GM21526 (cell line): ENCODE data around the gene ABCA1.
"Not testable (repeated sequence)": the region's sequence is repeated elsewhere in the genome, so short reads cannot be mapped to it uniquely, and the experiment has no call there.

Experiments used
- ATAC-seq: cut with Tn5 transposase; IDR thresholded peaks from one replicate; pipeline ENCODE4 v1.9.1; 2021; ENCODE audit warnings: moderate library complexity; ENCODE audit not compliant: unreplicated experiment, low FRiP score

Gene ABCA1

DNA sequence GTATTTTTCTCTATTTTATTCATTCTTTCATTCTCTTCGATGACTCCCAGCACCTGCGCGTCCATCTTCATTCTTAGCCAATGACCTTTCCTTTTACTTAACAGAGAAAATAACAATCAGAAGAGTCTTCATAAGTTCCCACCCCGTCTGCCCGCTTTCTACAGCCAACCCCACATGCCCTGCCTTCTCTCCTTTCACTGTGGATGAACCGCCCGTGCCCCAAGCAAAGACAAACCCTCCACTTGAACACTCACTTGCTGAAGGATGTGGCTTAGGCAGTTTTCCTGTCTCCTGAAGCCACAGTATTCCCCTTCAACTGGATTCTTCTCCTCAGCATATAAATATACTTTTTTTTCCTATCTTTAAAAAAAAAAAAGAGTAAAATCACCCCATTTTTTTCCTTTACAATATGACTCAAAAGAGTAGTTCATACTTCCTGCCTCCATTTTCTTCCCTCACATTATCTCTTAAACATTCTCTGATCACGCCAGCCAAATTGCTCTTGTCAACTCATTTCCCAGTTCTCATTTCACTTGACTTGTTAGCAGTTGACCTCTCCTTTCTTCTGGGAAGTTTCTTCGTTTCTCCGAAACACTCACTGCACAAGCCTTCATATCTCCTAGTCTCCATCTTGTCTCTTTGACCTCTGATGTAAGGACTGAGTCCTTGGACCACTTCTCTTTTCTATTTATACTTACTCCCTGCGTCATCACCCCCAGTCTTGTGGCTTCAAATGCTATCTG is 153.0 kb downstream of the ABCA1 start:
- ATAC-seq = peak; percentile 94

DNA sequence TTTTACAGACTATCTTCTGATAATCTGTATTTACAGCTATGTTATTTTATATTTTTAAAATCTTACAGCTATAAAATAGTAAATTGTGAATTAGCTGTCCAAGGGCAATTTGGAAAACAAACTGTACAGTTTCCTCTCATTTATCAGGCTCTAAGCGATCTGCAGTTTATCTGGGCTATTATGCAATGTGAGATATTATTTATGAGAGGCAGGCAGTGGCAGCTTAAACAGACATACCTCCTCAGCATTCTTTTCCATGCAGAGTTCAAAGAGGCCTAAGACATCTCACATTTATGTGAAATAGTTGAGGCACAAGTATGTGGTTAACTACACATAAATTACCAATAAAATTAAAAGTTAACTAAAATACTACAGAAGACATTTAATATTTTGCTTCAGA is 153.8 kb downstream of the ABCA1 start:
- ATAC-seq = no peak

DNA sequence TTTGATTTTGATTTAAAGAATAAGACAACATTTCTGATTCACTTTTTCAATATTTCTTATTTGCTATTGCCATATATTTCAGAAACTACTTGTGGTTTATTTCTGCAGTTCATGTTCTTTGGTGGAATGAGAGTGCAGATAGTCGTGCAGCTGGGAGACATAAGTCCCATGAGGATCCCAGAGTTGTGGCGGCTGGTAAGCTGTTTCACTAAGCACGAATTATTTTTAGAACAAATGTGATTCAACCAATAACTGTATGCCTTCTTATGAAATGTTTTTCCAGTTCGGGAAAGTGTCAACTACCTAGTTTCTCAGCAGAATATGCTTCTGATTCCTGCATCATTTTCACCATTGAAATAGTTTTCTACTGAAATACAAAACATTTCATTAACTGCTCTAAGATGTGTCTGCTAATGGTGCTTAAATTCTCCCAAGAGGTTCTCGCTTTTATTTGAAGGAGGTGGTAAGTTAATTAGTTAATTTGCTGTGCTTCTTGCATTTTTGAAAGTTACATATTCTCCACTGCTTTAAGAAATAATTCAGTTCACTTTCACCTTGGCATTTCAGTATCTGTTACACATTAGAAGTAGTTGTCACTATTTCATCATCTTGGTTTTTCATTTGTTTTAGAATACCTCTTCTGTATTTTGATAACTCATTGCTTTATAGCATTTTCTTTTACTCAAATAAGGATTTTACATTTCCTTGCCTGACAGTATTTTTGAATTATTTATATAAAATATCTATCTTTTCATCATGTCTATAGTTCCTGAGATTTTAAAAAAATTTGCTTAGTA is 155.0 kb downstream of the ABCA1 start:
- peak; percentile 23 for ATAC-seq

DNA sequence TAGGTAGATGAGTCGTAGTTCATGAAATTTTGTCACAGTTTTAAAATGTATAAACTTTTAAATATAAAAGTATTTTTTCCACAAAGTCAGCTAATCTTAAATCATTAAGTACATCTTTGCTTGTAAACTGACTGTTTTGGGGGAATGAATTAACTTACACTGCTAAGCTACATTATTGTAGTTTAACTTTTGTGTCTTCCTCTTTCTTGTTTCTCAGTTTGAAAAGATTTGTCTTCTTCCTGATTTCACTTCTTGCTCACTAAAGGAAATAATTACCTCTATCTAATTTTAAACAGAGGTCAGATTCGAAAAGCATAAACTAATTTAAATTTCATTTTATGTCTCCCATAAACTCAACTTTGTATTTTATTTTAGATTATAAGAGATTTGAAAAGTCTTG is 158.3 kb downstream of the ABCA1 start:
- peak; percentile 44 for ATAC-seq

DNA sequence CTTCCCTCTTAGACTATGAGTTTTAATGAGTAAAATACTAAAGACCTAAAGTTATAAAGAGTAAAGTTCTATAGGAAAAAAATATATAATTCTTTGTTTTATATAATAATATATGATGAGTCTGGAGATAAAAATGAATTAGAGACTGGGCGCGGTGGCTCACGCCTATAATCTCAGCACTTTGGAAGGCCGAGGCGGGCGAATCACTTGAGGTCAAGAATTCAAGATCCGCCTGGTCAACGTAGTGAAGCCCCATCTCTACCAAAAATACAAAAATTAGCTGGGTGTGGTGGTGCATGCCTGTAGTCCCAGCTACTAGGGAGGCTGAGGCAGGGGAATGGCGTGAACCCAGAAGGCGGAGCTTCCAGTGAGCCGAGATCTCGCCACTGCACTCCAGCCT is 158.9 kb downstream of the ABCA1 start:
- not testable (repeated sequence) for ATAC-seq

DNA sequence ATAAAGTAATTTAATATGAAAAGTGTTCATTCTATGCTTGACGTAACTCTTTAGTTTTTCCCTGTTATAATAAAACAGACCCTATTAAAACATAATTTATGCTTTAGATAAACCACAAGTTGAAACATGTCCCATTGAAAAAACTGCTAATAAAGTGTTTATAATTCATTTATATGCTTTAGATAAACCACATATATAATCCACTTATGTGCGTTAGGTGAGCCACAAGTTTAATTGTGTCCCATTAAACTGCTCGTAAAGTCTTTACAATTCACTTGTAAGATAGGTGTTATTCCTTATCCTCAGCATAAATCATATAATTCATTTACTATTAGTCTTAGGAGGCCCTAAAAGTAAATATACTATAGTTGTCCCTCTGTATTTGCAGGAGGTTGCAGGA is 160.4 kb downstream of the ABCA1 start:
- ATAC-seq = no peak

DNA sequence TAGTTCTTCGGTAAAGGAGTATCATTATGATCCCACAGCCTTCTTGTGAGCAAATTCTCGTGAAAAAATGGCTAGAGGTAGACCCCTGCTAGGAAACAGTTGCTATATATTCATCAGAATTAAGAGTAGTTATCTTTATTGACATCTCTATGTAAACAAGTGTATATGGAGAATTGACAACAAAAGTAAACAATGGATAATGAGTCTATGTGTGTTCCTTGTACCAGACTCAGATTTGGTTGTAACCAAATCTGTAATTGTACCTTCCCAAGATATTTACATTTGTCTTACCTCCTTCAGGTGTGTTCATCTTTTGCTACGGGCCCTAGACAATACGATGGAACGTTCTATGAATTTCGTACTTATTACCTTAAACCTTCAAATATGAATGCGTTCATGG is 161.9 kb downstream of the ABCA1 start:
- no peak for ATAC-seq

DNA sequence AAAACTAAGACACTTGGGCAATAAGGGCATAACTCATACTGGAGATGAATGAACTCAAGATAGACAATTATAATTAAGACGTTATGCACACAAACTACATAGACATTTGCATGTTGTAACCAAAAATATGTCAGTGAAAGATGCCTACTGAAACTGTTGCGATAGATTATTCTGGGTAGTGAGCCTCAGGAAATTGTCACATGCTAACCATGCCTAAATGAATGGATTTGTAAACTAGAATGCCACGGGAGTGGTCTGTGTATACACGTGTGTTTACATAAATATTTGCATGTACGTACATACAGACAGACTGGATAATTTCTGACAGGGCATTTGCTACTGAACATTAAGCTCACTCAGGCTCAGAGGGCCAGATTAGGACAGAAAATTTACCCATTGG is 162.8 kb downstream of the ABCA1 start:
- no peak for ATAC-seq

DNA sequence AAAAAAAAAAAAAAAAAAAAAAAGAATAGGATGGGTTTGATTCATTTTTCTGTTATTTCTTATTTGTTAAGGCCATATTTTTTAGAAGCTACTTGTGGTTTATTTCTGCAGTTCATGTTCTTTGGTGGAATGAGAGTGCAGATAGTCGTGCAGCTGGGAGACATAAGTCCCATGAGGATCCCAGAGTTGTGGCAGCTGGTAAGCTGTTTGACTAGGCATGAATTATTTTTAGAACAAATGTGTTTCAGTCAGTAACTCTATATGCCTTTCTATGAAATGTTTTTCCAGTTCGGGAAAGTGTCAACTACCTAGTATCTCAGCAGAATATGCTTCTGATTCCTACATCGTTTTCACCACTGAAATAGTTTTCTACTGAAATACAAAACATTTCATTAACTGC is 169.0 kb downstream of the ABCA1 start:
- ATAC-seq = no peak

DNA sequence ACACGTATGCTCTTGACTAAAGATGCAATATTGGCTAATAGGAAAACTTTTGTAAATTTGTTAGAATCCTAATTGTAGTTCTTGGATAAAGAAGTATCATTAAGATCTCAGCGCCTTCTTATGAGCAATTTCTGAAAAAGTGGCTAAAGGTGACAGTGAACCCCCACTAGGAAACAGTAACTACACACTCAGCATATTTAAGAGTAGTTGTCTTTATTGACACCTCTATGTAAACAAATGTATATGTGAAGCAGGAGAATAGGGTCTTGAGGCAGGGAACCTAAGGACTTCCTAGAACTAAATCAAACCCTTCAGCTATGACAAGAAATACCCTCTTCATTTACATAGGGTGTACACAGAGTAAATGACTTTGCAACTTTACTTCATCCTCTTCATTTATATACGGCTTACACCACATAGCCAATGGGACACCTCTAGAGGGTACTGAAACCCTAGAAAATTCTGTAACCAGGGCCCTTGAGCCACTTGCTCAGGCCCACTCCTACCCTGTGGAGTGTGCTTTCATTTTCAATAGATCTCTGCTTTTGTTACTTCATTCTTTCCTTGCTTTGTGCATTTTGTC is 177.7 kb downstream of the ABCA1 start:
- peak; percentile 32 for ATAC-seq

DNA sequence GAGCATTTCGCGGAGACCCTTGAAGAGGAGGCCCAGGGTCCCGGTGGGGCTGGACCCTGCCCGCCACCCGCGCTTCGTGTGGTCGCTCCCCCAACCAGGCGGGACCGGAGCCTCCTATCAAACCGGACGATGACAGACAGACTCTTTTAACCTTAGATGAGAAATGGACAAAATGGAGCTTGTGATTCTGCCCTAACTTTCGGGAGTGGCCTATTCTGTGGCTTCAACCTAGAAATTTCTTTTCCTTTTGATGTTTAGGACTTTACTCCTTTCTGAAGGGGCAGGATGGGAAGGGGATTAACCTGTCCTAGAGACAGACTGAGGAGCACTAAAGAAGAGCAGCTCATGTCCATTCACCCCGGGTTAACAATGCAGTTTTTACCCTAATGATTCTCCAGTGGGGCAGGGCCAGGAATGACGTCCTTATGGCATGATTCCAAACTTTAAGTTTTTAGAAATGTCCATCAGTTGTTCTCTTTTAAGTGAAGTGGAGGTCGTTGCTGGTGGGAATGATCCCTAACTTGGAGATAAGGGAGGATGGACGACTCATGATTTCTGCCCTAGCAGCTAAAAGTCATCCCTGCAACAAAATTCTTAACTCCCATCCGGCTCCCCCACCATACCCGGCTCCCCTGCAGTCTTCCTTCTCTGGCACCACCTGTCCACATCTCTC is 179.5 kb downstream of the ABCA1 start:
- ATAC-seq = peak; percentile 3

DNA sequence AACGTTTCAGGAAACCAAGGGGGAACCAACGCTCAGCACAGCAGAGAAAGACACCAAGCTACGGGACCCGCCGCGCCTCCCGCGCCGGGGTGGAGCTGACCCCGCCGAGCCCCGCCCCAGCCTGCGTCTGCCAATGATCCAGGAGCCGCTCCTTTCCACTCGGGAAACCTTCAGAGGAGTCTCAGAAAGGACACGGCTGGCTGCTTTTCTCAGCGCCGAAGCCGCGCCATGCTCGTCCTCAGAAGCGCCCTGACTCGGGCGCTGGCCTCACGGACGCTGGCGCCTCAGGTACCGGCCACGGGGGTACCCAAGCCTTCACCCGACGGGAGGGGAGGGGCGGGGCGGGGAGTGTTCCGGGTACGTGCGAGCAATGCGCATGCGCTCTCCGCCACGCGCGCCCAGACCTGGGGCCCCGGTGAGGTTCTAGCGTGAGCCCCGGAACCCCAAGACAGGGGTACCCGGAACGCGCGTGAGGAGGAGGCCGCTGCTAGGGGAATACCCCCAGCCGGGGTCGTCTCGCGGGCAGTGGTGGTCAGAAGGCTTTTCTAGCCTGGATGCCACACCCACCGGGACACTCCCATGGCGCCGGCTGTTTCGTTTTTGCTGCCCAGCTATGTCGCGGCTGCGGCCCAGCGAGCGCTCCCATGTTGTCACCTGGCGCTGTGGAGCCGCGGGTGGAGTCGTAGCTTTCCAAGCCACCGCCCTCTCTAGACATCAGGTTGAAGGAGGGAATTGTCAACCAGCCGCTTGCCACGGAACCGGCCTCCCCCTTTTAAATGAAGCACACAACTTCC is 180.2 kb downstream of the ABCA1 start, which contains the start of gene NIPSNAP3A:
Gene NIPSNAP3A, plus strand, starts transcription at position 119 of the 794 bp plus-strand sequence. Its CDS starts 110 bp downstream, at position 229.
- ATAC-seq = peak; percentile 88

DNA sequence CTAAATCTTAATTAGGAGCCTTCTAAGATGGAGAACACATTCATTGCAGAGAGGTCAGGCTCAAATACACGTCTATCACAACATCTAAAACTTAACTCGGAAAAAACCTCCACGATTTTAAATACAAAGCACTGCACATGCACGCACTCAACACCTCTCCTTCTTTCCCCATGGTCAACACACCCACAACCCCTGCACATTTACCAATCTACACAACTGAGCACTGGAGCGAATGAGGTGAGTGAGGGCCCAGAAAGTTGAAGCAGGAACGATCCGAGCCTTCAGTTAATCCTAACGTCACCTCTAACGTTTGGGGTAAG is 180.8 kb downstream of the ABCA1 start:
- ATAC-seq = no peak

DNA sequence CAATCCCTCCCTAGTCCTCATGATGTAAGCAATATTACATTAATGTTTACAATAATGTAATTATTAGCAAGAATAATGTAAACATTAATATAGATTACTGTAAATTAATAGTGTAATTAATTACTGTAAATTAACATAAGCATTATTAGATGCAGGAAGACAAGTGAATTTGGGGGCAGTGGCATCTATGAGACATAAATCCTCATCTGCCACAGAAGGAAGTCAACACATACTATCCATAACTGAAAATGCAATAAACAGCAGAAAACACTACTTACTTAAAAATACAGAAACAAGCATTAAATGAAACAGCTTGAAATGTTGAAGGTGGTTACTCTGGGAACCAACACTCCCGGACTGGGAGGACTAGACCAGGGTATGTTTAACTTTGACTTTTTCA is 181.2 kb downstream of the ABCA1 start:
- ATAC-seq = no peak

DNA sequence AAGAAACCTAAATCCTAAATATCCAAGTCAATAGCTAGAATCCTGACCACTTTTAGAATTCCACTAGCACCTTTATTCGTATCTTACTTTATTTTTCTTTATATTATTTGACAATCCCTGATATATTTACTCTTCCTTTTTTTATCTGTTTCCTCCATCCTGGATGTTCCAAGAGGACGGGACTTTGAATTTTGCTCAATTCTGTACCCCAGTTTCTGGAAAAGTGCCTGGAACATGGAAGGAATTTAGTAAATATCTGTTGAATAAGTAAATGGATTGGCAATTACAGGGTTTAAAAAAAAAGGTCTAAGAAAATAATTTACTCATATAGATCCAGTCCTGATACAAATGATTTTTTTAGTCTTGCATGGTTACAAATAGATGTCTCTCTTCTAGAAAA is 181.7 kb downstream of the ABCA1 start:
- no peak for ATAC-seq

DNA sequence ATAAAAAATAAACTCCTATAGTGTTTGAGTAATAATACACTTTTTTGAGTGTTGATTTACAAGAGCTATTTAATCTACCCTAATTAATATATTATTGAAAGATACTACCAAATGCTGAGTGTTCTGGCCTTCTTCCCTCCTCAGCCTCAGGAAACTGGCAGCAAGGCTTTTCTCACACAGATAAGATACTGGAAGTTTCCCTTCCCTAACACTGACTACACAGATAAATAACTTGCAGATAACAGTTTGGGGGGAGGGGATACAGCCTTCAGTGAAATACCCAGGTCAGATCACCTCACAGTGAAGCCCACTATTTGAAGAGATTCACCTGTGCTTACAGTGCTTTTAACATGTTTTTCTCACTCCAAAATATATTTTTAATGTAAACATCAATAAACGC is 182.1 kb downstream of the ABCA1 start:
- no peak for ATAC-seq

DNA sequence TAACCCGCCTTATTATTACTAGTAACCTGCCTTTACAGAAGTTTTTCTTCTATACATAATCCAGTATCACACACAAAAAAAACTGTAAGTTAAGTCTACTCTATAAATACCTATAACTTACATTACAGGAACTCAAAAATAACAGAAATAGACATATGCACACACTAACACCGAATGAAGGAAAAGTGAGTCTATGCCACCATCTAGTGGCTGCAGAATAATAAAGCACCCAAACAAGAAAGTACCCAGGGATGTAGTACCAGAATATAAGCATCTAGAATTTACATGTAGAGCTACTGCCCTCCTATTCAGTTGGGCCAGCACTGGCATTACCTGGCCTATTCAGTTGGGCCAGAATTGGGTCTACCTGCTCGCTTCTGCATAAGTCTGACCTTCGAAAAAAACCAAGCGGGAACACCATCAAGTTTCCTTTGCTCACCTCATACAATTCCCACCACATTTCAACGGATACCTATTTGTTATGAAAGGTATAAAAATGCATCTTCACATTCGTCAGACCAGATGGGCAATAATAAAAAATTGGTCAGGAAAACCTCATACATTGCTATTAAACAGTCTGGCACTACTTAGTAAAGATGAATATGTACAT is 184.5 kb downstream of the ABCA1 start:
- peak; percentile 52 for ATAC-seq

DNA sequence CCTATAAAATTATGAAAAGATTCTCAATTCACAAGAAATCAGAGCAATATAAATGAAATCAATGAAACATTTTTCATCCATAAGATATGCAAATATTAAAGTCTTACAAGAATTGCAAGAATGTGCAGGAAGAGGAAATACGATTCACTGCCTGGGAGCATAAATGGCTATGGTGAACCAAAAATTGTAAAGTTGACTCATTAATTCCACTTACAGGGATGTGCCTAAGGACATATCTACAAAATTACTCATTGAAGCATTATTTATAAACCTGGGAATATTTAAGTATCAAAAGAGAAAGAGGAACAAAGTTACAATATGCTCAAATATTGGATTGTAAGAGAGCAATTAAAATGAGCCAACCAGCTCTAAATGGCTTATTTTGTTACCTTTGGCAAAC is 187.3 kb downstream of the ABCA1 start:
- no peak for ATAC-seq

DNA sequence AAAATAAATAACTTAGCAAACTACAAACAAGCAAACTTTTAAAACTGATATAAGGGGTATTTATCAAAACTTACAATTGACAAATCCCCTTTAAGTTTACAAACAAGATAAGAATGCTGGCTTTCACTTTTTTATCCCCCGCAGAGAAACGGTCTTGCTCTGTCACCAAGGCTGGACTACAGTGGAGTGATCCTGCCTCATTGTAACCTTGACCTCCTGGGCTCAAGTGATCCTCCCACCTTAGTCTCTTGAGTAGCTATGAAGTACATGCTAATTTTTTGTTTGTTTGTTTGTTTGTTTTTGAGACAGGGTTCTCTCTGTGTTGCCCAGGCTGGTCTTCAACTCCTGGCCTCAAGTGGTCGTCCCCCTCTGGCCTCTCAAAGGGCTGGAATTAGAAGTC is 189.5 kb downstream of the ABCA1 start:
- ATAC-seq = no peak
